ENCODE data around the gene VPS13C.

Gene VPS13C

GRCh38 chr15:61851955-61852354 is 208.3 kb downstream of the VPS13C start:
- H3K4me1 ChIP-seq (ENCODE audit: insufficient read depth, low read length, severe bottlenecking) = no peaks in the 10 kb centered on the region
- no peaks in the 10 kb centered on the region for H3K9me2 ChIP-seq (ENCODE audit: low read depth, low read length)
- H3K27me3 ChIP-seq (ENCODE audit: insufficient read depth, low read length) = no peaks in the 10 kb centered on the region
- H3K4me2 ChIP-seq (ENCODE audit: low read length) = no peak overlapping the region
- H3F3A ChIP-seq (ENCODE audit: insufficient read depth, low read length) = no peaks in the 10 kb centered on the region
- H3K4me3 ChIP-seq (ENCODE audit: low read depth, low read length, poor library complexity, severe bottlenecking) = no peak overlapping the region
- no peaks in the 10 kb centered on the region for H3K9me3 ChIP-seq (ENCODE audit: low read length)
- no peak overlapping the region for H2AFZ ChIP-seq (ENCODE audit: low read length)
- no peaks in the 10 kb centered on the region for H3K79me2 ChIP-seq (ENCODE audit: insufficient read depth, low read length)
- no peak for TF ChIP-seq EZH2 (IDR thresholded peaks at IDR 0.05; ENCODE audit: borderline replicate concordance, low read length)
- TF ChIP-seq, protein P1, sequence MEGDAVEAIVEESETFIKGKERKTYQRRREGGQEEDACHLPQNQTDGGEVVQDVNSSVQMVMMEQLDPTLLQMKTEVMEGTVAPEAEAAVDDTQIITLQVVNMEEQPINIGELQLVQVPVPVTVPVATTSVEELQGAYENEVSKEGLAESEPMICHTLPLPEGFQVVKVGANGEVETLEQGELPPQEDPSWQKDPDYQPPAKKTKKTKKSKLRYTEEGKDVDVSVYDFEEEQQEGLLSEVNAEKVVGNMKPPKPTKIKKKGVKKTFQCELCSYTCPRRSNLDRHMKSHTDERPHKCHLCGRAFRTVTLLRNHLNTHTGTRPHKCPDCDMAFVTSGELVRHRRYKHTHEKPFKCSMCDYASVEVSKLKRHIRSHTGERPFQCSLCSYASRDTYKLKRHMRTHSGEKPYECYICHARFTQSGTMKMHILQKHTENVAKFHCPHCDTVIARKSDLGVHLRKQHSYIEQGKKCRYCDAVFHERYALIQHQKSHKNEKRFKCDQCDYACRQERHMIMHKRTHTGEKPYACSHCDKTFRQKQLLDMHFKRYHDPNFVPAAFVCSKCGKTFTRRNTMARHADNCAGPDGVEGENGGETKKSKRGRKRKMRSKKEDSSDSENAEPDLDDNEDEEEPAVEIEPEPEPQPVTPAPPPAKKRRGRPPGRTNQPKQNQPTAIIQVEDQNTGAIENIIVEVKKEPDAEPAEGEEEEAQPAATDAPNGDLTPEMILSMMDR (IDR thresholded peaks at IDR 0.05; ENCODE audit: low read length) = no peak
- H4K20me1 ChIP-seq (ENCODE audit: insufficient read depth, low read length) = no peaks in the 10 kb centered on the region
- H3K36me3 ChIP-seq (ENCODE audit: insufficient read depth, low read length) = peaks cover 3% of the 10 kb centered on the region; the same call in 1 of the 2 replicates
- H3K27ac ChIP-seq (ENCODE audit: low read depth, low read length, poor library complexity, severe bottlenecking) = no peak overlapping the region
- no peak overlapping the region for H3K9ac ChIP-seq (ENCODE audit: low read length)

DNA sequence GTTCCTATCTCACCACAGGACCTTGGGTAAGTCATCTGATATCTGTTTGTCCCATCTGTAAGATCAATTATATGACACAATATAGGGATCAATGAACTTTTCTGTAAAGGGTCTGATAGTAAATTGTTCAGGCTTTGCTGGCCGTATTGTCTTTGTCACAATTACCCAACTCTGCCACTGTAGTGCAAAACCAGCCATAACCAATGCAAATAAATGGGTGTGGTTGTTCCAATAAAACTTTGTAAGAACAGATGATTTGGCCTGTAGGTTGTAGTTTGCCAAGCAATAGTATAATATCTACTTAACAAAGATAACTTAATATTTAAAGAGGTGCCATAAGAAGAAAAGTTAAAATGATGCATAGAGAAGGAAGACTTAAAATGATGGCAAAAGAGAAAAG is 210.8 kb downstream of the VPS13C start:
- Histone ChIP-seq H3K9ac (ENCODE audit: low read length) (no peak overlapping the region), H3K4me2 (ENCODE audit: low read length) (no peak overlapping the region), H3K27me3 (ENCODE audit: insufficient read depth, low read length) (no peaks in the 10 kb centered on the region), H4K20me1 (ENCODE audit: insufficient read depth, low read length) (no peaks in the 10 kb centered on the region), H3K27ac (ENCODE audit: low read depth, low read length, poor library complexity, severe bottlenecking) (no peak overlapping the region), H3K4me3 (ENCODE audit: low read depth, low read length, poor library complexity, severe bottlenecking) (no peak overlapping the region), H3K9me3 (ENCODE audit: low read length) (no peaks in the 10 kb centered on the region), H3F3A (ENCODE audit: insufficient read depth, low read length) (no peaks in the 10 kb centered on the region), H3K36me3 (ENCODE audit: insufficient read depth, low read length) (peaks cover 3% of the 10 kb centered on the region; the same call in 1 of the 2 replicates), H3K4me1 (ENCODE audit: insufficient read depth, low read length, severe bottlenecking) (no peaks in the 10 kb centered on the region), H3K9me2 (ENCODE audit: low read depth, low read length) (no peaks in the 10 kb centered on the region), H2AFZ (ENCODE audit: low read length) (no peak overlapping the region), H3K79me2 (ENCODE audit: insufficient read depth, low read length) (no peaks in the 10 kb centered on the region)
- TF ChIP-seq, protein P1 (IDR thresholded peaks at IDR 0.05; ENCODE audit: low read length) = no peak
- no peak for TF ChIP-seq EZH2 (IDR thresholded peaks at IDR 0.05; ENCODE audit: borderline replicate concordance, low read length)

- Histone ChIP-seq H3K4me1 (ENCODE audit: insufficient read depth, low read length, severe bottlenecking) (no peaks in the 10 kb centered on the region), H4K20me1 (ENCODE audit: insufficient read depth, low read length) (no peaks in the 10 kb centered on the region), H3K9me3 (ENCODE audit: low read length) (no peaks in the 10 kb centered on the region), H3K4me3 (ENCODE audit: low read depth, low read length, poor library complexity, severe bottlenecking) (no peak overlapping the region), H3K9ac (ENCODE audit: low read length) (no peak overlapping the region), H3K27ac (ENCODE audit: low read depth, low read length, poor library complexity, severe bottlenecking) (no peak overlapping the region), H2AFZ (ENCODE audit: low read length) (no peak overlapping the region), H3K27me3 (ENCODE audit: insufficient read depth, low read length) (no peaks in the 10 kb centered on the region), H3K4me2 (ENCODE audit: low read length) (no peak overlapping the region), H3K79me2 (ENCODE audit: insufficient read depth, low read length) (no peaks in the 10 kb centered on the region), H3K9me2 (ENCODE audit: low read depth, low read length) (no peaks in the 10 kb centered on the region), H3F3A (ENCODE audit: insufficient read depth, low read length) (no peaks in the 10 kb centered on the region), H3K36me3 (ENCODE audit: insufficient read depth, low read length) (no peaks in the 10 kb centered on the region)
- TF ChIP-seq, protein P1 (IDR thresholded peaks at IDR 0.05; ENCODE audit: low read length) = no peak
- TF ChIP-seq EZH2 (IDR thresholded peaks at IDR 0.05; ENCODE audit: borderline replicate concordance, low read length) = no peak
Observed at GRCh38 chr15:61841466-61841865, 218.8 kb downstream of the VPS13C start.

All from OCI-LY1 (cell line).